PFSK-1 (cell line): Measurements from ENCODE around the gene DGKB.
A peak's percentile ranks its signal among the peaks of the same experiment; 100 is the strongest.

Source experiments
- FOXP2 ChIP-seq: optimal IDR thresholded peaks from 2 replicates; pipeline ENCODE3; 2011; ENCODE audit warnings: borderline replicate concordance, control low read depth, inconsistent platforms; ENCODE audit not compliant: insufficient read depth; ENCODE audit errors: extremely low read length, extremely low read depth
- POLR2AphosphoS5 ChIP-seq: IDR thresholded peaks from 2 replicates; pipeline ENCODE4 v1.6.1; 2012; ENCODE audit warnings: low read depth, mild to moderate bottlenecking, control low read depth, low read length, moderate library complexity
- SIN3A ChIP-seq: IDR thresholded peaks from 2 replicates; pipeline ENCODE4 v1.6.1; 2012; ENCODE audit warnings: mild to moderate bottlenecking, low read length, moderate library complexity, borderline replicate concordance; ENCODE audit not compliant: insufficient read depth
- TAF1 ChIP-seq: IDR thresholded peaks from 2 replicates; pipeline ENCODE4 v1.6.1; 2012; ENCODE audit warnings: low read length, control low read depth, borderline replicate concordance; ENCODE audit not compliant: insufficient read depth
- TF ChIP-seq, protein P1 (sequence below), 2 experiments: IDR thresholded peaks; 2 replicates each; pipeline versions ENCODE4 v1.6.1 to v1.8.0; 2011 to 2012; ENCODE audit warnings: low read depth in 2 of 2, low read length in 2 of 2, control low read depth in 1 of 2, inconsistent platforms in 1 of 2, mild to moderate bottlenecking in 1 of 2, moderate library complexity in 1 of 2; ENCODE audit not compliant: insufficient read depth in 1 of 2

Gene DGKB

DNA sequence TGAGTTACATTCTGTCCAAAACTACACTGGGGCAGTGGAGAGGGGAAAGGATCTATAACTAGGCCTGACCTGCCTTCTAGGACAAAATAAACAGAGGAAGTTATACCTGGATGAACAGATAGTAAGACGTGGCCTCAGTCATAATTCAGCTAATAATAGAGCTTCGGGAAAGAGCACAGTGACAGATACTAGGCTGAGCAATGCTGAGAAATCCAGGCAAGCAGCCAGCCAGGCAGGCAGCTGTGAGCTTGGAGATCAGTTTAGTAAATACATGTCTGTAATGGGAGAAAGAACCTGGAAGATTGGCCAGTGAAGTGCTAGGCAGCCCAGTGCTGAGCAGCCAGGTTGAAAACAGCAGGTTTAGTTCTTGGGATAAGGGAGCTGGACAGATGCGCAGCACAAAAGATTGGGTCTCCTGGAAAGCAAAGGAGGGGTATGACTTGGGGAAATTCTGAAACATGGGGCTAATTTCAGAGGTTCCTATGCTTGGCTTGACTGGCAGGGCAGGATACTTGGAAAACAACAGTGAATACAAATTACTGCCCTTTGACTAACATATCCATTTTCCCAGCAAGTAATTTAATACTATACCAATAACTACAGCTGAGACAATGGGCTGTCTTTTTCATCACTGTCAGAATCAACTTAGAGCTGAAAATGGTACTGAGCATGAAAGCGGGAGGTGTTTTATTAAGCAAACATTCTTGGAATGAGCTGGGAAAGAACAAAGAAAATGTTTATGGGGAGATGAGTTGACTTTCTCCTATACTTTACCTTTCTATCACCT, 140.8 kb downstream of the DGKB start:
- TF ChIP-seq FOXP2 (peak; percentile 32), TAF1 (no peak)

DNA sequence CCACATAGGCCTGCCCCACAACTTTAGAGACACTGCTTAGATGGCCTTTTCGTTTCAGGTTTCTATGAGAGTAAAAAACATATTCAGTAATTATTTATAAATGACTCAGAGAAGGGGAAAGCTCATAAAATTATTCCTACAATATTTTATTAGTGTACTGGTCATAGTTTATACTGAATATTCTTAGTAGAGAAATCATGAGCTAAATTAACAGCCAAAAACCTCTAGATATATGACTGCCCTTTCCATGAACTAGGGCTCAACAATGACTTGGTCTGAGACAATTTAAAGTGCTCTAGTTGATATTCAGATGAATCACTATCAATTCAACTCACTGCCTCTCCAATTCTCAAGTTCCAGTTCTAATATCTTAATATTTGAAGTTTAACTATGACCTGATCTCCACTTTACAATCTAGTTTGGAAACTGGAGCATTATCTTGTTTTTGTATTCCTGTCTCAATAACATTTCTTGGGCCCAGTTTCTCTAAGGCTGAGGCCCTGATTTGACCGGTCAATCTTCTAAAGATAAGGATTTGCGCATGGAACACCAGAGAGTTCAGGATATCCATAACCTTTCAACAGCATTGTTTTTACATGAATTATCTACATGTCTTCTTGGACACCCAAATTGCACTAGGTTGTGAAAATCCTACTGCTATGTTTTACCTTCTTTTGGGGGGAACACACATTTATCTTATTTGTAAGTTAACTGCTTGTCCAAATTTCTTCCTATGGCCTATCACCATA, 141.6 kb downstream of the DGKB start:
- no peak for TF ChIP-seq TAF1

DNA sequence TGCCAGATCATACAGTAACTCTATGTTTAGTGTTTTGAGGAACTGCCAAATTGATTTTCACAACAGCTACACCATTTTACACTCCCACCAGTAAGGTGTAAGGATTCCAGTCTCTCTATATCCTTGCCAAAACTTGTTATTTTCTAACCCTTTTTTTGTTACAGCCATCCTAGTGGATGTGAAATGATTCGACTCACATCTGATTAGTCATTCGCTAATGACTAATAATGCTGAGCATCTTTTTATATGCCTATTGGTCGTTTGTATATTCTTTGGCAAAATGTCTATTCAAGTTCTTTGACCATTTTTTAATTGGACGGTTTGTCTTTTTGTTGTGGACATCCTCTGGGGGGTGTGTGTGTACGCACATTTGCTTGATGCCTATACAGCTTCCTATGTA, 142.8 kb downstream of the DGKB start:
- TF ChIP-seq POLR2AphosphoS5: no peak
- TF ChIP-seq FOXP2: no peak
- no peak for TF ChIP-seq TAF1
- TF ChIP-seq, protein P1, sequence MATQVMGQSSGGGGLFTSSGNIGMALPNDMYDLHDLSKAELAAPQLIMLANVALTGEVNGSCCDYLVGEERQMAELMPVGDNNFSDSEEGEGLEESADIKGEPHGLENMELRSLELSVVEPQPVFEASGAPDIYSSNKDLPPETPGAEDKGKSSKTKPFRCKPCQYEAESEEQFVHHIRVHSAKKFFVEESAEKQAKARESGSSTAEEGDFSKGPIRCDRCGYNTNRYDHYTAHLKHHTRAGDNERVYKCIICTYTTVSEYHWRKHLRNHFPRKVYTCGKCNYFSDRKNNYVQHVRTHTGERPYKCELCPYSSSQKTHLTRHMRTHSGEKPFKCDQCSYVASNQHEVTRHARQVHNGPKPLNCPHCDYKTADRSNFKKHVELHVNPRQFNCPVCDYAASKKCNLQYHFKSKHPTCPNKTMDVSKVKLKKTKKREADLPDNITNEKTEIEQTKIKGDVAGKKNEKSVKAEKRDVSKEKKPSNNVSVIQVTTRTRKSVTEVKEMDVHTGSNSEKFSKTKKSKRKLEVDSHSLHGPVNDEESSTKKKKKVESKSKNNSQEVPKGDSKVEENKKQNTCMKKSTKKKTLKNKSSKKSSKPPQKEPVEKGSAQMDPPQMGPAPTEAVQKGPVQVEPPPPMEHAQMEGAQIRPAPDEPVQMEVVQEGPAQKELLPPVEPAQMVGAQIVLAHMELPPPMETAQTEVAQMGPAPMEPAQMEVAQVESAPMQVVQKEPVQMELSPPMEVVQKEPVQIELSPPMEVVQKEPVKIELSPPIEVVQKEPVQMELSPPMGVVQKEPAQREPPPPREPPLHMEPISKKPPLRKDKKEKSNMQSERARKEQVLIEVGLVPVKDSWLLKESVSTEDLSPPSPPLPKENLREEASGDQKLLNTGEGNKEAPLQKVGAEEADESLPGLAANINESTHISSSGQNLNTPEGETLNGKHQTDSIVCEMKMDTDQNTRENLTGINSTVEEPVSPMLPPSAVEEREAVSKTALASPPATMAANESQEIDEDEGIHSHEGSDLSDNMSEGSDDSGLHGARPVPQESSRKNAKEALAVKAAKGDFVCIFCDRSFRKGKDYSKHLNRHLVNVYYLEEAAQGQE (IDR thresholded peaks at IDR 0.05; ENCODE audit: insufficient read depth in 1 of 2, low read depth in 2 of 2, low read length in 2 of 2): no peak
- no peak for TF ChIP-seq SIN3A

DNA sequence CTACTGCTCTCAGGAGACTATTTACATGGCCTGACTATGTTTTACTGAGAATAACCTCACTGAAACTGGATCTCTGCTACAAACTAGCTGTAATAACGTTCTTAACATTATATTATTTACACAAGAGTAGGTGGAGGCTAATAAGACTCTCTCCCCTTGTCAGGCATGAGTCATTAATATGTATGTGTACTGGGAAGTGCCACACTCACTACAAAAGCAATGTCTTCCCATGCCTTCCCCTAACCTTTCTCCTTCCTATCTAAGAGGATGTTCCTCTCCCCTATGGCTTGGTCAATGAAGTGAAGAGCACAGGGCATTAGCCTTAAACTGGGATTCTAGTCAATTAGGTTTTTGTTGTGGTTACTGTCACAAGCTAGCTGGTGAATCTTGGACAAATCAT, 147.9 kb downstream of the DGKB start:
- no peak for TF ChIP-seq POLR2AphosphoS5
- TF ChIP-seq FOXP2: no peak
- TF ChIP-seq TAF1: no peak
- no peak for TF ChIP-seq SIN3A
- TF ChIP-seq, protein P1 (IDR thresholded peaks at IDR 0.05; ENCODE audit: insufficient read depth in 1 of 2, low read depth in 2 of 2, low read length in 2 of 2): no peak

DNA sequence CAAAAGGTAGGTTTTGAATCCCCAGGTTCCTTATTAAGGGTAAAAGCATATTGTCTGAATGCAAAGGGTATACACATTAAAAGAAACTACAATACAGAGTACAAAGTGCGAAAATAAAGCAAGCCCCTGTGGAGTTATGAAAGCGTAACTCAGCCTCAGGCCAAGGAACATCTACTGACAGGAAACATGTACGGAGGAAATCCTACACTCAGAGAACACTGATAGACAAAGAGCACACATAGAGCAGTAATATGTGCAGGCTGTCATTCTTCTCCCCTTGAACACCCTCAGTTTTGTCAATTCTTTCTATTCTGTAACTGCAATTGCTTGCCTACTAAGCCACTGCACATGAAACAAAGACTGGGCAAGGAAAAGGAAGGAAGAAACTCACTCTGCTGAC, 150.2 kb downstream of the DGKB start:
- TF ChIP-seq FOXP2: no peak
- TF ChIP-seq, protein P1 (IDR thresholded peaks at IDR 0.05; ENCODE audit: insufficient read depth in 1 of 2, low read depth in 2 of 2, low read length in 2 of 2): no peak

DNA sequence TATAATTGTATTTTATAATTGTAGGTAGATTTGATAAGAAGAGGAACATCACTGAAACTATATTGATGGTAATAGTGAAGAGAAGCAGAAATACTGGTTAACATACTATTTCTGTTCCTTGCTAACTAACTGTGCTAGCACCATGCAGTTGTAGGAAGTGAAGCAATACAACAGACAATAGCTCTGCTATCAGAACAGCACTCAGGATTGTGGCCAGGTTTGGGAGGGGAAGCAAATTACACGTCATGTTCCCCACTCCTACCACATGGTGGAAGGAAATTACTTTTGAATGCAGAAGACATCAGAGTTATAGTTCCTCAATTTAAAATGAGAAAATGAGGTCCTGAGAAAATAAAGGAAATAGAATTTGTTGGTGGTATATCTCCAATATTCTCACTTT, 151.1 kb downstream of the DGKB start:
- TF ChIP-seq POLR2AphosphoS5: no peak
- TF ChIP-seq SIN3A: no peak
- no peak for TF ChIP-seq TAF1
- no peak for TF ChIP-seq FOXP2
- TF ChIP-seq, protein P1 (IDR thresholded peaks at IDR 0.05; ENCODE audit: insufficient read depth in 1 of 2, low read depth in 2 of 2, low read length in 2 of 2): no peak
